Skeletal muscle satellite cell (primary cell): ENCODE data around the gene AUH.
A peak's percentile ranks its signal among the peaks of the same experiment; 100 is the strongest.
"Not testable (repeated sequence)": the region's sequence is repeated elsewhere in the genome, so short reads cannot be mapped to it uniquely, and the experiment has no call there.

Experiments used
- H3K27me3 ChIP-seq: 2 replicates; pipeline ENCODE4 v1.7.0; 2013; ENCODE audit warnings: low read length; ENCODE audit not compliant: control insufficient read depth, insufficient read depth
- H3K36me3 ChIP-seq: 2 replicates; pipeline ENCODE4 v1.7.0; 2013; ENCODE audit warnings: mild to moderate bottlenecking, control low read depth, low read length; ENCODE audit not compliant: insufficient read depth
- H3K4me1 ChIP-seq: 2 replicates; pipeline ENCODE4 v1.7.0; 2013; ENCODE audit warnings: low read length; ENCODE audit not compliant: control insufficient read depth, insufficient read depth
- H3K4me2 ChIP-seq: 2 replicates; pipeline ENCODE4 v1.7.0; 2013; ENCODE audit warnings: mild to moderate bottlenecking, low read length
- H3K4me3 ChIP-seq: 2 replicates; pipeline ENCODE4 v1.7.0; 2013; ENCODE audit warnings: low read length
- H3K9ac ChIP-seq: 2 replicates; pipeline ENCODE4 v1.7.0; 2013; ENCODE audit warnings: mild to moderate bottlenecking, low read depth, low read length, moderate library complexity
- H3K9me3 ChIP-seq: replicated peaks from 2 replicates; pipeline ENCODE4 v1.7.0; 2013; ENCODE audit warnings: mild to moderate bottlenecking, control low read depth, low read length

Gene AUH

DNA sequence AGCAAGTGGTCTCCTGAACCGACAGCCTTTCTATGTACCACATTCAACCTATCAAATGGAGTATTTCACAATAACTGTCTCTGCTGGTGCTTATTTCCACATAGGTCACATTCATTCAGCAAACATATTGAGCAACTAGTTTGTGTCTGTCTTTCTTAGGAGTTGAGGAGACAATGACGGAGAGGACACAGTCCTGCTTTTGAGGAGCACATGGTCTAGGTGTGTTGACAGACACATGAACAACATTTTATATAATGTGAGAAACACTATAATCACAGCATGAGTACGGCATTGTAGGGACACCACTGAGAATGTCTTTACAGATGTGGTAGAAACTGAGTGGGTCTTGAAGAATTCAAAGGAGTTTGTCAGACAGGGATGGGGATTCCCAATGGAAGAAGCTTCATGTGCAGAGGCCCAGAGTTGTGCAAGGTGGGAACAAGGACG is 33.4 kb upstream of the AUH start:
- H3K4me3 ChIP-seq, result no peak overlapping the region
- H3K9ac ChIP-seq, result no peak overlapping the region
- peaks cover 21% of the 10 kb centered on the region for H3K4me1 ChIP-seq
- no peaks in the 10 kb centered on the region for H3K36me3 ChIP-seq
- no peaks in the 10 kb centered on the region for H3K9me3 ChIP-seq
- no peaks in the 10 kb centered on the region for H3K27me3 ChIP-seq
- peak overlapping the region; percentile 55 for H3K4me2 ChIP-seq

DNA sequence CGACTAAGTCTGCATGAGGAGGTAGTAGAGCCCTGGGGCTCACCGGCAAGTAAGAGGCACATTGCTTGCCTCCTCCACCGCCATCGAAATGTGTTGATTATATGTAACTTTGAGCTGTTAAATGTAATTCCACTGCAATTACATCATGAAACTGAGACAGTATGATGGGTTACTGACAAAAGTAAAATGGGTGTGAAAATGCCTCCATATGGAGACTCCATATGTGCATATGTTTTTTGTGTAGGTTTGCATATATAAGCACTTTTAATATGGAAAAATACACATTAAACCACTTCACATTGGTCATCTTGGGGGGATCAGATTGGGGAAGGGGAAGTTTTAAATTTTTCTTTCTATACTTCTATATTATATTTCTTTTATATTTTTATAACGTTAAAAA is 32.1 kb upstream of the AUH start:
- peaks cover 21% of the 10 kb centered on the region for H3K4me1 ChIP-seq
- no peaks in the 10 kb centered on the region for H3K36me3 ChIP-seq
- H3K9ac ChIP-seq, result no peak overlapping the region
- no peaks in the 10 kb centered on the region for H3K9me3 ChIP-seq
- H3K27me3 ChIP-seq, result no peaks in the 10 kb centered on the region
- H3K4me3 ChIP-seq, result no peak overlapping the region
- no peak overlapping the region for H3K4me2 ChIP-seq

DNA sequence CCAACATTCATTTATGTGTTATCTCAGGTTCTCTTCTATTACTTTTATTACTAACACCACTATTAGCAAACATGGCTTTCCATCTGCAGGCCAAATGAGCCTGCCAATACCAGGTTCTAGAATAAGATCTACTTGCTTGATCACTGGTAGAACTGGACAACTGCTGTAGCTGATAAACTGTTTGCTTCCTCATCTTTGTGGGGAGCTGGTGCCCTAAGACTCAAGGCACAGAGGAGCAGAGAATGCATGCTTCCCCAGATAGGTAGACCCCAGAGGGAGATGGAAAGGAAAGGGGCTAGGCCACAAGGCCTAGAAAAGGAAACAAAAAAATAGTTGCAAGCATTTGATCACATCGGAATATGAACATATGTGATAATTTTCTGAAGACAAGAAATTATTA is 30.7 kb upstream of the AUH start:
- H3K36me3 ChIP-seq, result no peaks in the 10 kb centered on the region
- no peaks in the 10 kb centered on the region for H3K27me3 ChIP-seq
- H3K9ac ChIP-seq, result no peak overlapping the region
- peaks cover 21% of the 10 kb centered on the region for H3K4me1 ChIP-seq
- no peak overlapping the region for H3K4me3 ChIP-seq
- H3K4me2 ChIP-seq, result no peak overlapping the region
- no peaks in the 10 kb centered on the region for H3K9me3 ChIP-seq

DNA sequence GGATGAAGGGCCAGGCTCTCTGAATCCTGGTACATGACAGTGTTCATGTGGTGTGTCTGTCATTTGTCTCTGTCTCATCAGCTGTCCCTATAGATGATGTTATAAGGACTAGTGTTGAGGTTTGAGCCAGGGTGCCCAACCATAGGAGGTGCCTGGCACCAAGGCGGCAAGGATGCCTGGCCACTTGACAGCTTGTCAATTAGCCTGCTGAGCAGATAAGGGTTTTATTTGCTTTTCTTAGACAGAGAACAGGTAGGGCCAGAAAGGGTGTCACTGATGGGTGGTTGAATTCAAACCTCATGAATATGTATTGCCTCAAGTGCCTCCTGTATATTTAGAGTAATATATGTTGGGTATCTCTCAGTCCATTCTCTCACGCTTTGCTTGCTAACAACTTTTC is 30.1 kb upstream of the AUH start:
- Histone ChIP-seq H3K4me3 (no peak overlapping the region), H3K4me2 (no peak overlapping the region), H3K27me3 (no peaks in the 10 kb centered on the region), H3K4me1 (peaks cover 21% of the 10 kb centered on the region), H3K9me3 (no peaks in the 10 kb centered on the region), H3K36me3 (no peaks in the 10 kb centered on the region), H3K9ac (no peak overlapping the region)

DNA sequence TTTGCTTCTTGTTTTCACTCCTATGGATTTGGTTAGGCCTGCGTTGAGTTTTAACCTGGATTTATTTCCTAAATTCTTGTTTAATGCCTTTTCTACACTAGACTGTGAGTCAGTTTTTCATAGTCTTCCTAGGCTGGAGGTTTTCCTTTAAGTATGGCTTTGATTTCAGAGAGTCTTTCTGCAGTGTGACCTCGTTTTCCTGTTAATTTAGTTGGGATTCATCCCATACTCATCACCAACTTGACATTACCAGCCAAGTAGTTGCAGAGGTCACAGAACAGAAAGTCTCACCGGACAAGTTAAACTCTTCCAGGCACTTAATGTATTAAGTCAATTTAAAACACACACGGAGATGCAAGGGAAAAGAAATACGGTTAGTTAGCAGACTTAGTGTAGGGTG is 29.7 kb upstream of the AUH start:
- Histone ChIP-seq H3K4me1 (peaks cover 19% of the 10 kb centered on the region), H3K4me3 (no peak overlapping the region), H3K36me3 (no peaks in the 10 kb centered on the region), H3K9me3 (no peaks in the 10 kb centered on the region), H3K4me2 (no peak overlapping the region), H3K27me3 (no peaks in the 10 kb centered on the region), H3K9ac (no peak overlapping the region)

DNA sequence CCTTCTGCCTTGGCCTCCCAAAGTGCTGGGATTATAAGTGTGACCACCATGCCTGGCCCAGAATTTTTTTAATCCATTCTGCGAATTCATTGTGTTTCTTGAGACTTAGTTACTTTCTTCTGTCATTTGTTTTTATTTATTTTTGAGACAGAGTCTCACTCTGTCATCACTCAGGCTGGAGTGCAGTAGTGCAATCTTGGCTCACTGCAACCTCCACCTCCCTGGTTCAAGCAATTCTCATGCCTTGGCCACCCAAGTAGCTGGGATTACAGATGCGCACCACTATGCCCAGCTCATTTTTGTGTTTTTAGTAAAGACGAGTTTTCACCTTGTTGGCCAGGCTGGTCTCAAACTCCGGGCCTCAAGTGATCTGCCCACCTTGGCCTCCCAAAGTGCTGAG is 28.0 kb upstream of the AUH start:
- H3K4me3 ChIP-seq, H3K4me2 ChIP-seq, H3K27me3 ChIP-seq, H3K9me3 ChIP-seq, H3K36me3 ChIP-seq, H3K4me1 ChIP-seq, H3K9ac ChIP-seq: not testable (repeated sequence)

DNA sequence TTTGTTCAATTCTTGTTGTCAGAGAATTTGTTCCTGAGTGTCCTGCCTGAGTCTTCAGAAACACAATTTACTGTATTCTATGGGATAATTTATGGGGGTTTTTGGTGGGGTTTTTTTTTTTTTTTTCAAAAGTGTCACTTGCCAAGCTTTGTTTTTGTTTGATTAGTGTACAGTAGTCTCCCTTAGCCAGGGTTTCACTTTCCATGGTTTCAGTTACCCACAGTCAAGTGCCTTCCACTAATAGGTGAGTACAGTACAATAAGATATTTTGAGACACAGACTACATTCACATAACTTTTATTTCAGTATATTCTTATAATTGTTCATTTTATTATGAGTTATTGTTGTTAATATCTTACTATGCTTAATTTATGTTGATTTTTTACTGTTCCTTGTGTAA is 25.0 kb upstream of the AUH start:
- H3K4me1 ChIP-seq, result peaks cover 3% of the 10 kb centered on the region
- H3K27me3 ChIP-seq, result no peaks in the 10 kb centered on the region
- H3K9me3 ChIP-seq, result no peaks in the 10 kb centered on the region
- no peaks in the 10 kb centered on the region for H3K36me3 ChIP-seq
- H3K4me3 ChIP-seq, result no peak overlapping the region
- H3K9ac ChIP-seq, result no peak overlapping the region
- H3K4me2 ChIP-seq, result no peak overlapping the region

DNA sequence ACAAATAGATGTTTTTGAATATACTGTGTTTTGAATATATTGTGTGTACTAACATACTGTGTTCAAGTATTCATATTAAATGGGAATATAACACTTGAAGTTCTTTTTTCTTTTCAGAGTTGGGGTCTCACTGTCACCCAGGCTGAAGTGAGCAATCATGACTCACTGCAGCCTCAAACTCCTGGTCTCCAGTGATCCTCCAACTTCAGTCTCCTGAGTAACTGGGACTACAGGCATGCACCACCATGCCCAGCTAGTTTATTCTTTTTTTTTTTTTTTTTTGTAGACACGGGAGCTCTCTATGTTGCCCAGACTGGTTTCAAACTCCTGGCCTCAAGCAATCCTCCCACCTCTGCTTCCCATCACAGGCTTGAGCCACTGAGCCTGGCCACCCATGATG is 23.2 kb upstream of the AUH start:
- no peaks in the 10 kb centered on the region for H3K9me3 ChIP-seq
- no peak overlapping the region for H3K9ac ChIP-seq
- peaks cover 3% of the 10 kb centered on the region for H3K4me1 ChIP-seq
- no peak overlapping the region for H3K4me3 ChIP-seq
- H3K36me3 ChIP-seq, result no peaks in the 10 kb centered on the region
- H3K4me2 ChIP-seq, result no peak overlapping the region
- no peaks in the 10 kb centered on the region for H3K27me3 ChIP-seq

DNA sequence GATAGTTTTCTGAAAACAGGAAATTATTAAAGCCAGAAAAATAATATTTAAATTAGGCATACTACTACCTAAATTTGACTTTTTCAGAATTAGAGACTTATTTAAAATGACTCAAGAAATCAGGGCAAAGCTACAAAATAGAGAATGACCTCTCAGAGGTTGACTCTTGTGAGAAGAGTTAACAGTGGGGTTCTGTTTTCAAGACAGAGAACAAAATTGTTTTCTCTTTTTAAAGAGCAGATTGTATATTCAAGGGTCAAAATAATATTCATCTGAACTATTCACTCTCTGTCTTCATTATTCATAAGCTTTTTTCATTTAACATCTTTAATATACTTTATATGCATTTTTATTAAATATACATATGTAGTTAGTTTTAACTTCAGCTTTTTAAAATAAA is 21.9 kb upstream of the AUH start:
- Histone ChIP-seq H3K9ac (no peak overlapping the region), H3K36me3 (no peaks in the 10 kb centered on the region), H3K4me2 (no peak overlapping the region), H3K4me3 (no peak overlapping the region), H3K9me3 (no peaks in the 10 kb centered on the region), H3K4me1 (peaks cover 7% of the 10 kb centered on the region), H3K27me3 (no peaks in the 10 kb centered on the region)

DNA sequence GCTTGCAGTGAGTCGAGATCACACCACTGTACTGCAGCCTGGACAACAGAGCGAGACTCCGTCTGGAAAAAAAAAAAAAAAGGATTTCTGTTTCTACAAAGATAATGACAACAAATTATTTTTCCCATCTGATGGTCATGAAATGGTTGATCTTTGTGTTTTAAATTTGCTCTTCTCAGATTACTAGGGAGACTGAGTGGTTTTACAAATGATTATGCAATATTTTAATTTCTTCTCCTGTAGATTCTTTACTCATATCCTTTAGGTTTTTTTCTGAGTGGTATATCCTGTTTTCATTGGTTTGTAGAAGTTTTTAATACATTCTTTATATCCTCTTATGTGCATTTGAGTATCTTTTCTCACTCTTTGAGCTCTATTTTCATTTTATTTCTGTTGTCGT is 20.6 kb upstream of the AUH start:
- H3K9ac ChIP-seq, result no peak overlapping the region
- H3K4me1 ChIP-seq, result peaks cover 10% of the 10 kb centered on the region
- no peak overlapping the region for H3K4me3 ChIP-seq
- no peaks in the 10 kb centered on the region for H3K9me3 ChIP-seq
- H3K4me2 ChIP-seq, result no peak overlapping the region
- H3K36me3 ChIP-seq, result no peaks in the 10 kb centered on the region
- no peaks in the 10 kb centered on the region for H3K27me3 ChIP-seq

DNA sequence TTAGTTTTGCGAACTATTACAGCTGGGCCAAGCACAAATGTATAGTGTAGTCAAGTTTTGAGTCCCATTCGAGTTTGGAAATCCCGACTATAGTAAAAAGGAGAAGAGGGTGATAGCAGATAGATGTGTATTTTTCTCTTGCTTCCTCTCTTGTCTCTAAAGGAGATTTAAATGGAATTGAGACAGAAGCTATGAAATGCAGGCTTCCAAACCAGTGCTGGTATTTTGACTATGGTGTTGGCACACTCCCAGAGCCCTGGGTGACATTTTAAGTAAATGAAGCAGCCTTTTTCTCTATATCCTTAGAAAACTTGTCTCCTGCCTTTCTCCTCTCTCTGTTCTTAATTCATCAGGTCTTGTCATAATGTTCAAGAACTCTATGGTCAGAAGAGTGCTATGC is 17.7 kb upstream of the AUH start:
- Histone ChIP-seq H3K4me1 (peaks cover 17% of the 10 kb centered on the region), H3K9ac (no peak overlapping the region), H3K9me3 (no peaks in the 10 kb centered on the region), H3K4me3 (no peak overlapping the region), H3K4me2 (no peak overlapping the region), H3K27me3 (no peaks in the 10 kb centered on the region), H3K36me3 (no peaks in the 10 kb centered on the region)

DNA sequence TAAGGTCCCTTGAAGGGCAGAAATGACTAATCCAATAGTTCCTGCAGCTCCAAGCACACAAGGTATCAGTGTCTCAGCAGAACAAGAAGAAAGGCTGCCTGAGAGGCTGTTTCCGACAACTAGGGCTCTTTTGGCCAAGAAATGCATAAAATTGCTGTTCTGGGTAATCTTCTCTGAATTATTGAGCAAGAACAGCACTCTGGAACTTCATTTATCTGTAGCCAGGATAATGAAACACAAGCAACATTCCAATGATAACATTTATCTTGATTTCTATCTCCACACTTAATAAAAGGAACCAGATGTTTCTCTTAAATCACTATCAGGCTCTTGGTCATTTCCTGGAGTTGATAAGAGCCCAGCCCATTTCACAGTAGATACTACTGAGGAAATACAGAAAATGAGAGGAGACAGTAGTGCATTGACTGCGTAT is 17.0 kb upstream of the AUH start:
- Histone ChIP-seq H3K4me2 (peak overlapping the region; percentile 11), H3K4me1 (peaks cover 17% of the 10 kb centered on the region), H3K4me3 (no peak overlapping the region), H3K9me3 (no peaks in the 10 kb centered on the region), H3K9ac (no peak overlapping the region), H3K27me3 (no peaks in the 10 kb centered on the region), H3K36me3 (no peaks in the 10 kb centered on the region)
